SK-N-SH (cell line): ENCODE results near the gene ERAL1.

ENCODE experiments used
- CTCF ChIP-seq: fragments of 200-600 bp; sonication (generic); IDR thresholded peaks from 2 replicates; pipeline ENCODE4 v1.6.1; 2017; ENCODE audit warnings: antibody characterized with exemption, mild to moderate bottlenecking, moderate library complexity
- EZH2phosphoT487 ChIP-seq: fragments of 200-600 bp; sonication (generic); IDR thresholded peaks from 2 replicates; pipeline ENCODE4 v1.6.1; 2017; ENCODE audit warnings: low read depth, mixed run types, mild to moderate bottlenecking, antibody characterized with exemption, moderate library complexity, borderline replicate concordance
- JUND ChIP-seq: IDR thresholded peaks from 2 replicates; pipeline ENCODE4 v1.4.0; 2012
- SMC3 ChIP-seq: IDR thresholded peaks from 2 replicates; pipeline ENCODE4 v1.6.1; 2012; ENCODE audit warnings: low read depth, low read length, improper control_type of control experiment
- TF ChIP-seq, protein P1 (sequence below): IDR thresholded peaks from 2 replicates; pipeline ENCODE4 v1.4.0; 2012; ENCODE audit warnings: low read depth
- TF ChIP-seq, protein P2 (sequence below): IDR thresholded peaks from 2 replicates; pipeline ENCODE4 v1.6.1; 2012; ENCODE audit warnings: mild to moderate bottlenecking, low read depth, low read length, moderate library complexity

DNA sequence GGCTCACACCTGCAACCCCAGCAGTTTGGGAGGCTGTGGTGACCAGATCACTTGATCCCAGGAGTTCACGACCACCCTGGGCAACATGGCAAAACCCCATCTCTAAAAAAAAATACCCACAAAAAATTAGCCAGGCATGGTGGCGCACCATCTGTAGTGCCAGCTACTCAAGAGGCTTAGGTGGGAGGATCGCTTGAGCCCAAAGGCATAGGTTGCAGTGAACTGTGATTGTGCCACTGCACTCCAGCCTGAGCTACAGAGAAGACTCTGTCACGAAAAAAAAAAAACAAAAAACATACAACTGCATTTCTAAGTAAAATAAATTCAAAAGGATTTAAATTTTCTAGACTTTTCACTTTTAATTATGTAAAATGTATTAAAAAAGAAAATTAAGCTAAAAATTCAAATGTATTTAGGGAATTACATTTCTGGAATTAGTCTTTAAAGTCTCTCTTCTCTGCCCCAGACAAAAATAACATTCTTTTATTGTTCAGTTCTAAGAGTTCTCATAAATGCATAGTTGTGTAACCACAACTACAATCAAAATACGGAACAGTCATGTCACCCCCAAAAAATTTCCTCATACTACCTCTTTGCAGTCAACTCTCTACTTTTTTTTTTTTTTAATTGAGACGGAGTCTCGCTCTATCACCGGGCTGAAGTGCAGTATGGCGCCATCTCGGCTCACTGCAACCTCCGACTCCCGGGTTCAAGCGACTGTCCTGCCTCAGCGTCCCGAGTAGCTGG lies 26.3 kb upstream of the ERAL1 start:
- TF ChIP-seq SMC3 = no peak
- TF ChIP-seq, protein P1, sequence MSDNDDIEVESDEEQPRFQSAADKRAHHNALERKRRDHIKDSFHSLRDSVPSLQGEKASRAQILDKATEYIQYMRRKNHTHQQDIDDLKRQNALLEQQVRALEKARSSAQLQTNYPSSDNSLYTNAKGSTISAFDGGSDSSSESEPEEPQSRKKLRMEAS = no peak
- TF ChIP-seq, protein P2, sequence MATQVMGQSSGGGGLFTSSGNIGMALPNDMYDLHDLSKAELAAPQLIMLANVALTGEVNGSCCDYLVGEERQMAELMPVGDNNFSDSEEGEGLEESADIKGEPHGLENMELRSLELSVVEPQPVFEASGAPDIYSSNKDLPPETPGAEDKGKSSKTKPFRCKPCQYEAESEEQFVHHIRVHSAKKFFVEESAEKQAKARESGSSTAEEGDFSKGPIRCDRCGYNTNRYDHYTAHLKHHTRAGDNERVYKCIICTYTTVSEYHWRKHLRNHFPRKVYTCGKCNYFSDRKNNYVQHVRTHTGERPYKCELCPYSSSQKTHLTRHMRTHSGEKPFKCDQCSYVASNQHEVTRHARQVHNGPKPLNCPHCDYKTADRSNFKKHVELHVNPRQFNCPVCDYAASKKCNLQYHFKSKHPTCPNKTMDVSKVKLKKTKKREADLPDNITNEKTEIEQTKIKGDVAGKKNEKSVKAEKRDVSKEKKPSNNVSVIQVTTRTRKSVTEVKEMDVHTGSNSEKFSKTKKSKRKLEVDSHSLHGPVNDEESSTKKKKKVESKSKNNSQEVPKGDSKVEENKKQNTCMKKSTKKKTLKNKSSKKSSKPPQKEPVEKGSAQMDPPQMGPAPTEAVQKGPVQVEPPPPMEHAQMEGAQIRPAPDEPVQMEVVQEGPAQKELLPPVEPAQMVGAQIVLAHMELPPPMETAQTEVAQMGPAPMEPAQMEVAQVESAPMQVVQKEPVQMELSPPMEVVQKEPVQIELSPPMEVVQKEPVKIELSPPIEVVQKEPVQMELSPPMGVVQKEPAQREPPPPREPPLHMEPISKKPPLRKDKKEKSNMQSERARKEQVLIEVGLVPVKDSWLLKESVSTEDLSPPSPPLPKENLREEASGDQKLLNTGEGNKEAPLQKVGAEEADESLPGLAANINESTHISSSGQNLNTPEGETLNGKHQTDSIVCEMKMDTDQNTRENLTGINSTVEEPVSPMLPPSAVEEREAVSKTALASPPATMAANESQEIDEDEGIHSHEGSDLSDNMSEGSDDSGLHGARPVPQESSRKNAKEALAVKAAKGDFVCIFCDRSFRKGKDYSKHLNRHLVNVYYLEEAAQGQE = no peak
- no peak for TF ChIP-seq CTCF
- no peak for TF ChIP-seq EZH2phosphoT487
- no peak for TF ChIP-seq JUND
